CD4-positive, alpha-beta T cell treated with Interleukin-12 subunit alpha and Interleukin-12 subunit beta, for 1 hour (primary cell): ENCODE data around the gene MAB21L2.

Experiments
- DNase-seq: peaks from one replicate; pipeline ENCODE4 v3.0.0-alpha.2; 2020

The MAB21L2 gene

DNA sequence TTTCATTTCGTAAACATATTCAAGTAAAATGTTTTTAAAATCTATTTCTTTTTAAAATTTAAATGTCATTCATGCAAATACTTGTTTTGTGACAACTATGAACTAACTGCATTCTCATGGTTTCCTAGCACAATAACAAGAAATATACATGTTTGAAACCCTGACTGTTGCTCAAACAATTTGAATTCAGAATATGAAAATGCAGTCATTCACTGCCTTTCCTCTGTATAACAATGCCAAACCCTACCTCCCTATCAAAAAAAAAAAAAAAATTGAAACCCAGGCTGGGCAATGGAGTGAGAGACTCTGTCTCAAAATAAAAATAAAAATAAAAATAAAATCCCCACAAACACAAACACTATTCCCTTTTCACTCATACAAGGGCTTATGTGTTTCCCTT is 42.1 kb downstream of the MAB21L2 start:
- no peak for DNase-seq

DNA sequence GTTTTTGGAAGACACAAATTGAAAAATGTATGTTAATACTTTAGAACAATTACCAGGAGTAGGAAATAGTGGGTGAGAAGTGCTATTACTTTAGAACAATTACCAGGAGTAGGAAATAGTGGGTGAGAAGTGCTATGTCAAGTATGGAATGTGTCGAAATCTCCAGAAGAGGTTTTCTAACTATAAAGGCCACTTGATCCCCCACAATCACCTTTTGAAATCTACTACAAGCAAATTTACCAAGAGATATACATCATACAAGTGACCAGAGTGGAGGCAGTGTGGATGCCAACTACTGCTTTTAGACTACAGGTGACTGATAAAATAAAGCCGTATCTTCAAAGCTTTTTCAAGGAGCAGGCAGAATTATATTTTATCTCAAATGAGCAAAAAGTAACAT is 43.1 kb downstream of the MAB21L2 start:
- no peak for DNase-seq

DNA sequence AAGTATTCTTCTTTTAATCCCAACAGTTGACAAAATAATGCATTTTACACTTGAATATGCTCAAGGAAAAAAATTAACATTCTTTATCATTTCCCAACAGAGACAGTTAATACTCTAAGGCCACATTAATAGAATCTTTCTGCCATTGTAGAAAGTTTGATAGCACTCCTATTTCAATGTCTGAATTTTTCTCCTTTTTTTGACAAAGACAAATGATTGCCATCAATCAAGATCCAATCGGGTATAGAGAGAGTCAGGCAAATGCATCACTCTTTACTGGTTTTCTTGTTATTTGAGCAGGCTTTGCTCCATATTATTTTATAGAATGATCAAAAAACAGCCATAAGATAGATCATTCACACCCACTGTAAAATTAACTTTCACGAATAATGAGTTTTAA is 46.1 kb downstream of the MAB21L2 start:
- no peak for DNase-seq

DNA sequence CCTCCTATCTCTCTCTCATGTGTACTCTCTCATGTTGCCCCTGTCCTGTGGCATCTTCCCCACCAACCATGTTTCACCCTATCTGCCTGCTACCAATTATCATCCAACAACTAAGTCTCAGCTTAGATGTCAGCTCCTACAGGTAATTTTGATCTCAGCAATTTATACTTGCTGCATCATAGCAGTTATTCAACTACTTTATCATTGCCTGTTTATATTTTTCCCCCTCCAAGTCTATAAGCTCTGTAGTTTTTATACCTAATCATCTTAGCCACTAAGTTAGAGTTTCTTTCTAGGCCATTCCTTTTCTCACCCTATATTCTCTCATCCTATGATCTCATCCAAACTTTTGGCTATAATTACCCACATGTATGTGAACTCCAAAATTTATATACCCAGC is 50.7 kb downstream of the MAB21L2 start:
- DNase-seq = no peak
